GM23338 (cell line): ENCODE measurements around the gene UNK. TPM values are rescaled to one million over a fixed set of nuclear protein-coding genes. Genes with fewer than 3 reads are reported as not detected.

Experiments
- ATAC-seq: fragments of 200-7000 bp; cut with Tn5 transposase; 3 replicates; pipeline ENCODE4 v1.9.1; 2020
- DNase-seq: peaks from one replicate; pipeline ENCODE4 v3.0.0-alpha.2; 2015; ENCODE audit warnings: low spot score
- H2AFZ ChIP-seq: fragments of 200-600 bp; sonication (generic); 2 replicates; pipeline ENCODE4 v1.8.0; 2016; ENCODE audit warnings: antibody characterized with exemption, mild to moderate bottlenecking, moderate library complexity
- H3F3A ChIP-seq: fragments of 200-600 bp; sonication (generic); replicated peaks from 2 replicates; pipeline ENCODE4 v1.8.0; 2017; ENCODE audit warnings: antibody characterized with exemption, mixed run types, low read depth
- H3K27ac ChIP-seq: fragments of 200-600 bp; sonication (generic); 2 replicates; pipeline ENCODE4 v1.6.1; 2016; ENCODE audit warnings: low read depth
- H3K27me3 ChIP-seq: fragments of 200-600 bp; sonication (generic); 2 replicates; pipeline ENCODE4 v1.8.0; 2016; ENCODE audit warnings: mild to moderate bottlenecking, mixed run types, moderate library complexity; ENCODE audit not compliant: insufficient read depth
- H3K36me3 ChIP-seq: fragments of 200-600 bp; sonication (generic); 2 replicates; pipeline ENCODE4 v1.8.0; 2016; ENCODE audit warnings: mild to moderate bottlenecking; ENCODE audit not compliant: insufficient read depth
- H3K4me1 ChIP-seq: fragments of 200-600 bp; sonication (generic); 2 replicates; pipeline ENCODE4 v1.8.0; 2016; ENCODE audit warnings: mild to moderate bottlenecking, moderate library complexity; ENCODE audit not compliant: insufficient read depth
- H3K4me2 ChIP-seq: fragments of 200-600 bp; sonication (generic); 2 replicates; pipeline ENCODE4 v1.7.1; 2017; ENCODE audit warnings: mixed run types
- H3K4me3 ChIP-seq: fragments of 200-600 bp; sonication (generic); 2 replicates; pipeline ENCODE4 v1.6.1; 2016; ENCODE audit warnings: mixed run types
- H3K79me2 ChIP-seq: fragments of 200-600 bp; sonication (generic); replicated peaks from 2 replicates; pipeline ENCODE4 v1.8.0; 2017; ENCODE audit warnings: mild to moderate bottlenecking; ENCODE audit not compliant: insufficient read depth
- H3K9me2 ChIP-seq: fragments of 200-600 bp; sonication (generic); 2 replicates; pipeline ENCODE4 v1.8.0; 2017; ENCODE audit not compliant: insufficient read depth
- H4K20me1 ChIP-seq: fragments of 200-600 bp; sonication (generic); replicated peaks from 2 replicates; pipeline ENCODE4 v1.8.0; 2017; ENCODE audit warnings: mild to moderate bottlenecking; ENCODE audit not compliant: insufficient read depth
- H3K27ac Mint-ChIP-seq: 2 replicates; pipeline ENCODE4 v1.8.0; 2020; ENCODE audit warnings: inconsistent platforms, mild to moderate bottlenecking, moderate library complexity, mixed read lengths
- H3K27me3 Mint-ChIP-seq: 3 replicates; pipeline ENCODE4 v1.8.0; 2022; ENCODE audit warnings: low read depth, mild to moderate bottlenecking, moderate library complexity, mixed read lengths, inconsistent platforms; ENCODE audit not compliant: insufficient read depth, poor library complexity
- H3K36me3 Mint-ChIP-seq: 3 replicates; pipeline ENCODE4 v1.8.0; 2021; ENCODE audit warnings: low read depth, mild to moderate bottlenecking, inconsistent platforms, moderate library complexity, mixed read lengths
- H3K4me1 Mint-ChIP-seq: 3 replicates; pipeline ENCODE4 v1.8.0; 2020; ENCODE audit warnings: mild to moderate bottlenecking, inconsistent platforms, mixed read lengths
- H3K4me3 Mint-ChIP-seq: 3 replicates; pipeline ENCODE4 v1.8.0; 2021; ENCODE audit warnings: moderate library complexity, mild to moderate bottlenecking, inconsistent platforms, mixed read lengths
- H3K9me3 Mint-ChIP-seq: 3 replicates; pipeline ENCODE4 v1.8.0; 2020; ENCODE audit warnings: moderate library complexity, mild to moderate bottlenecking, inconsistent platforms, mixed read lengths
- CREB1 ChIP-seq: fragments of 250-450 bp; sonication (Bioruptor Pico); IDR thresholded peaks from 2 replicates; pipeline ENCODE4 v1.5.0; 2020; ENCODE audit warnings: low read depth, mild to moderate bottlenecking, moderate library complexity
- EZH2 ChIP-seq: fragments of 200-600 bp; sonication (generic); IDR thresholded peaks from one replicate; pipeline ENCODE4 v1.8.0; 2017; ENCODE audit warnings: antibody characterized with exemption, mild to moderate bottlenecking, low read depth; ENCODE audit not compliant: unreplicated experiment
- EZH2phosphoT487 ChIP-seq: fragments of 200-600 bp; sonication (generic); IDR thresholded peaks from one replicate; pipeline ENCODE4 v1.8.1; 2018; ENCODE audit warnings: antibody characterized with exemption; ENCODE audit not compliant: unreplicated experiment
- JUNB ChIP-seq: IDR thresholded peaks from one replicate; pipeline ENCODE4 v1.6.1; 2016; ENCODE audit warnings: antibody characterized with exemption; ENCODE audit not compliant: unreplicated experiment
- NANOG ChIP-seq: IDR thresholded peaks from 2 replicates; pipeline ENCODE4 v1.6.1; 2016; ENCODE audit warnings: antibody characterized with exemption, borderline replicate concordance
- POLR2AphosphoS5 ChIP-seq: IDR thresholded peaks from 2 replicates; pipeline ENCODE4 v1.6.1; 2016; ENCODE audit warnings: antibody characterized with exemption, low read depth
- STAT1 ChIP-seq: IDR thresholded peaks from one replicate; pipeline ENCODE4 v1.6.1; 2016; ENCODE audit warnings: antibody characterized with exemption; ENCODE audit not compliant: unreplicated experiment
- ZNF114 ChIP-seq: fragments of 250-450 bp; sonication (Bioruptor Pico); IDR thresholded peaks from 2 replicates; pipeline ENCODE4 v1.5.0; 2020; ENCODE audit warnings: mild to moderate bottlenecking, moderate library complexity
- ZNF331 ChIP-seq: fragments of 250-450 bp; sonication (Bioruptor Pico); IDR thresholded peaks from 2 replicates; pipeline ENCODE4 v1.5.0; 2020; ENCODE audit warnings: low read depth, mild to moderate bottlenecking, moderate library complexity
- polyA plus RNA-seq: library from polyadenylated mRNA; unstranded; fragments of >200 nt; fragmentation: Nextera tagmentation; extraction: Ambion mirVana; gene quantifications from 2 replicates; pipeline ENCODE4 v1.2.1, GENCODE V29; 2016
- total RNA-seq: library from RNA; depleted of rRNA; stranded (reverse); fragments of >200 nt; shearing (Covaris generic); gene quantifications from 2 replicates; pipeline ENCODE4 v1.2.3, GENCODE V29; 2014
- TF ChIP-seq, protein P1 (sequence below): fragments of 250-450 bp; sonication (Bioruptor Pico); IDR thresholded peaks from 2 replicates; pipeline ENCODE4 v1.5.0; 2020; ENCODE audit warnings: mild to moderate bottlenecking, moderate library complexity
- TF ChIP-seq, protein P2 (sequence below), 2 experiments: fragments of 200-600 bp in 1 of 2; sonication (generic) in 1 of 2; conservative IDR thresholded peaks; 2 replicates each; pipeline versions ENCODE4 v1.5.1 to v1.6.1; 2016 to 2017; ENCODE audit warnings: antibody characterized with exemption in 2 of 2, low read depth in 2 of 2, mild to moderate bottlenecking in 2 of 2, moderate library complexity in 1 of 2
- TF ChIP-seq, protein P3 (sequence below): IDR thresholded peaks from one replicate; pipeline ENCODE4 v1.6.1; 2018; ENCODE audit warnings: antibody characterized with exemption; ENCODE audit not compliant: unreplicated experiment
- TF ChIP-seq, protein P4 (sequence below): IDR thresholded peaks from 2 replicates; pipeline ENCODE4 v1.6.1; 2016; ENCODE audit warnings: antibody characterized with exemption

The UNK gene
- total and polyA plus RNA-seq, 2 experiments from 2014 or later = 21.8 to 65.2 TPM

DNA sequence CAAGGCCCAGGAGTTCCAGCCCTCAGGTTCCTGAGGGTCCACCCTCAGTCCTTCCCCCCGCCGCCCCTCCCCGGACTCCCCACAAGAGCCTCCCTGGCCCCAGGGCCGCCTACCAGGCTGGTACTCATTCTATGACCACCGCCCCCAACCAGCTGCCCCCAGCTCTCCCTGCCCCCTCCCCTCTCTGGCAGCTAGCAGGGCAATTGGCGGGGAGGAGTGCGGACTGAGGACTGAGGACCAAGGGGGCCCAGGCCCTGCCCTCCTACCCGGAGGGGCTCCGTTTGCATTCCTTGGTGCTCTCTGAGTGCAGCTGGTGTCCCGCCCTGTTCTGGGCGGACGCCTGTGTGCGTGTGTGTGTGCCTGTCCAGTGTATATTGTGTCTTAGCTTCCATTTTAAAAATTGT, 40.5 kb downstream of the UNK start:
- Histone ChIP-seq H3K27ac (no peak overlapping the region), H3K36me3 (no peaks in the 10 kb centered on the region; the same call in 1 of the 2 replicates)
- peaks cover 14% of the 10 kb centered on the region for H3K4me1 Mint-ChIP-seq

More for the DNA sequence above, 40.5 kb downstream of the UNK start:
- no peaks in the 10 kb centered on the region for H3K9me3 Mint-ChIP-seq
- Histone ChIP-seq H3K79me2 (no peaks in the 10 kb centered on the region), H3K27me3 (no peaks in the 10 kb centered on the region), H4K20me1 (no peaks in the 10 kb centered on the region), H2AFZ (no peak overlapping the region), H3F3A (peaks cover 21% of the 10 kb centered on the region), H3K4me1 (peaks cover 17% of the 10 kb centered on the region), H3K4me3 (no peak overlapping the region), H3K9me2 (no peaks in the 10 kb centered on the region), H3K4me2 (no peak overlapping the region)
- no peak overlapping the region for H3K4me3 Mint-ChIP-seq
- ATAC-seq (no peak), DNase-seq (no peak)
- H3K27me3 Mint-ChIP-seq = peaks cover 6% of the 10 kb centered on the region
- no peak overlapping the region for H3K27ac Mint-ChIP-seq
- TF ChIP-seq, protein P1, sequence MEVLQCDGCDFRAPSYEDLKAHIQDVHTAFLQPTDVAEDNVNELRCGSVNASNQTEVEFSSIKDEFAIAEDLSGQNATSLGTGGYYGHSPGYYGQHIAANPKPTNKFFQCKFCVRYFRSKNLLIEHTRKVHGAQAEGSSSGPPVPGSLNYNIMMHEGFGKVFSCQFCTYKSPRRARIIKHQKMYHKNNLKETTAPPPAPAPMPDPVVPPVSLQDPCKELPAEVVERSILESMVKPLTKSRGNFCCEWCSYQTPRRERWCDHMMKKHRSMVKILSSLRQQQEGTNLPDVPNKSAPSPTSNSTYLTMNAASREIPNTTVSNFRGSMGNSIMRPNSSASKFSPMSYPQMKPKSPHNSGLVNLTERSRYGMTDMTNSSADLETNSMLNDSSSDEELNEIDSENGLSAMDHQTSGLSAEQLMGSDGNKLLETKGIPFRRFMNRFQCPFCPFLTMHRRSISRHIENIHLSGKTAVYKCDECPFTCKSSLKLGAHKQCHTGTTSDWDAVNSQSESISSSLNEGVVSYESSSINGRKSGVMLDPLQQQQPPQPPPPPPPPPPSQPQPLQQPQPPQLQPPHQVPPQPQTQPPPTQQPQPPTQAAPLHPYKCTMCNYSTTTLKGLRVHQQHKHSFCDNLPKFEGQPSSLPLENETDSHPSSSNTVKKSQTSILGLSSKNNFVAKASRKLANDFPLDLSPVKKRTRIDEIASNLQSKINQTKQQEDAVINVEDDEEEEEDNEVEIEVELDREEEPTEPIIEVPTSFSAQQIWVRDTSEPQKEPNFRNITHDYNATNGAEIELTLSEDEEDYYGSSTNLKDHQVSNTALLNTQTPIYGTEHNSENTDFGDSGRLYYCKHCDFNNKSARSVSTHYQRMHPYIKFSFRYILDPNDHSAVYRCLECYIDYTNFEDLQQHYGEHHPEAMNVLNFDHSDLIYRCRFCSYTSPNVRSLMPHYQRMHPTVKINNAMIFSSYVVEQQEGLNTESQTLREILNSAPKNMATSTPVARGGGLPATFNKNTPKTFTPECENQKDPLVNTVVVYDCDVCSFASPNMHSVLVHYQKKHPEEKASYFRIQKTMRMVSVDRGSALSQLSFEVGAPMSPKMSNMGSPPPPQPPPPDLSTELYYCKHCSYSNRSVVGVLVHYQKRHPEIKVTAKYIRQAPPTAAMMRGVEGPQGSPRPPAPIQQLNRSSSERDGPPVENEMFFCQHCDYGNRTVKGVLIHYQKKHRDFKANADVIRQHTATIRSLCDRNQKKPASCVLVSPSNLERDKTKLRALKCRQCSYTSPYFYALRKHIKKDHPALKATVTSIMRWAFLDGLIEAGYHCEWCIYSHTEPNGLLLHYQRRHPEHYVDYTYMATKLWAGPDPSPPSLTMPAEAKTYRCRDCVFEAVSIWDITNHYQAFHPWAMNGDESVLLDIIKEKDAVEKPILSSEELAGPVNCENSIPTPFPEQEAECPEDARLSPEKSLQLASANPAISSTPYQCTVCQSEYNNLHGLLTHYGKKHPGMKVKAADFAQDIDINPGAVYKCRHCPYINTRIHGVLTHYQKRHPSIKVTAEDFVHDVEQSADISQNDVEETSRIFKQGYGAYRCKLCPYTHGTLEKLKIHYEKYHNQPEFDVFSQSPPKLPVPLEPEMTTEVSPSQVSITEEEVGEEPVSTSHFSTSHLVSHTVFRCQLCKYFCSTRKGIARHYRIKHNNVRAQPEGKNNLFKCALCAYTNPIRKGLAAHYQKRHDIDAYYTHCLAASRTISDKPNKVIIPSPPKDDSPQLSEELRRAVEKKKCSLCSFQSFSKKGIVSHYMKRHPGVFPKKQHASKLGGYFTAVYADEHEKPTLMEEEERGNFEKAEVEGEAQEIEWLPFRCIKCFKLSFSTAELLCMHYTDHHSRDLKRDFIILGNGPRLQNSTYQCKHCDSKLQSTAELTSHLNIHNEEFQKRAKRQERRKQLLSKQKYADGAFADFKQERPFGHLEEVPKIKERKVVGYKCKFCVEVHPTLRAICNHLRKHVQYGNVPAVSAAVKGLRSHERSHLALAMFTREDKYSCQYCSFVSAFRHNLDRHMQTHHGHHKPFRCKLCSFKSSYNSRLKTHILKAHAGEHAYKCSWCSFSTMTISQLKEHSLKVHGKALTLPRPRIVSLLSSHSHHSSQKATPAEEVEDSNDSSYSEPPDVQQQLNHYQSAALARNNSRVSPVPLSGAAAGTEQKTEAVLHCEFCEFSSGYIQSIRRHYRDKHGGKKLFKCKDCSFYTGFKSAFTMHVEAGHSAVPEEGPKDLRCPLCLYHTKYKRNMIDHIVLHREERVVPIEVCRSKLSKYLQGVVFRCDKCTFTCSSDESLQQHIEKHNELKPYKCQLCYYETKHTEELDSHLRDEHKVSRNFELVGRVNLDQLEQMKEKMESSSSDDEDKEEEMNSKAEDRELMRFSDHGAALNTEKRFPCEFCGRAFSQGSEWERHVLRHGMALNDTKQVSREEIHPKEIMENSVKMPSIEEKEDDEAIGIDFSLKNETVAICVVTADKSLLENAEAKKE = no peak
- TF ChIP-seq, protein P2, sequence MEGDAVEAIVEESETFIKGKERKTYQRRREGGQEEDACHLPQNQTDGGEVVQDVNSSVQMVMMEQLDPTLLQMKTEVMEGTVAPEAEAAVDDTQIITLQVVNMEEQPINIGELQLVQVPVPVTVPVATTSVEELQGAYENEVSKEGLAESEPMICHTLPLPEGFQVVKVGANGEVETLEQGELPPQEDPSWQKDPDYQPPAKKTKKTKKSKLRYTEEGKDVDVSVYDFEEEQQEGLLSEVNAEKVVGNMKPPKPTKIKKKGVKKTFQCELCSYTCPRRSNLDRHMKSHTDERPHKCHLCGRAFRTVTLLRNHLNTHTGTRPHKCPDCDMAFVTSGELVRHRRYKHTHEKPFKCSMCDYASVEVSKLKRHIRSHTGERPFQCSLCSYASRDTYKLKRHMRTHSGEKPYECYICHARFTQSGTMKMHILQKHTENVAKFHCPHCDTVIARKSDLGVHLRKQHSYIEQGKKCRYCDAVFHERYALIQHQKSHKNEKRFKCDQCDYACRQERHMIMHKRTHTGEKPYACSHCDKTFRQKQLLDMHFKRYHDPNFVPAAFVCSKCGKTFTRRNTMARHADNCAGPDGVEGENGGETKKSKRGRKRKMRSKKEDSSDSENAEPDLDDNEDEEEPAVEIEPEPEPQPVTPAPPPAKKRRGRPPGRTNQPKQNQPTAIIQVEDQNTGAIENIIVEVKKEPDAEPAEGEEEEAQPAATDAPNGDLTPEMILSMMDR (conservative IDR thresholded peaks at IDR 0.05; ENCODE audit: low read depth in 2 of 2) = no peak
- TF ChIP-seq ZNF331 (no peak), CREB1 (CRISPR knock-in tag) (no peak), STAT1 (no peak), POLR2AphosphoS5 (no peak), EZH2phosphoT487 (no peak), JUNB (no peak), NANOG (no peak), ZNF114 (no peak), EZH2 (no peak)
- TF ChIP-seq, protein P3, sequence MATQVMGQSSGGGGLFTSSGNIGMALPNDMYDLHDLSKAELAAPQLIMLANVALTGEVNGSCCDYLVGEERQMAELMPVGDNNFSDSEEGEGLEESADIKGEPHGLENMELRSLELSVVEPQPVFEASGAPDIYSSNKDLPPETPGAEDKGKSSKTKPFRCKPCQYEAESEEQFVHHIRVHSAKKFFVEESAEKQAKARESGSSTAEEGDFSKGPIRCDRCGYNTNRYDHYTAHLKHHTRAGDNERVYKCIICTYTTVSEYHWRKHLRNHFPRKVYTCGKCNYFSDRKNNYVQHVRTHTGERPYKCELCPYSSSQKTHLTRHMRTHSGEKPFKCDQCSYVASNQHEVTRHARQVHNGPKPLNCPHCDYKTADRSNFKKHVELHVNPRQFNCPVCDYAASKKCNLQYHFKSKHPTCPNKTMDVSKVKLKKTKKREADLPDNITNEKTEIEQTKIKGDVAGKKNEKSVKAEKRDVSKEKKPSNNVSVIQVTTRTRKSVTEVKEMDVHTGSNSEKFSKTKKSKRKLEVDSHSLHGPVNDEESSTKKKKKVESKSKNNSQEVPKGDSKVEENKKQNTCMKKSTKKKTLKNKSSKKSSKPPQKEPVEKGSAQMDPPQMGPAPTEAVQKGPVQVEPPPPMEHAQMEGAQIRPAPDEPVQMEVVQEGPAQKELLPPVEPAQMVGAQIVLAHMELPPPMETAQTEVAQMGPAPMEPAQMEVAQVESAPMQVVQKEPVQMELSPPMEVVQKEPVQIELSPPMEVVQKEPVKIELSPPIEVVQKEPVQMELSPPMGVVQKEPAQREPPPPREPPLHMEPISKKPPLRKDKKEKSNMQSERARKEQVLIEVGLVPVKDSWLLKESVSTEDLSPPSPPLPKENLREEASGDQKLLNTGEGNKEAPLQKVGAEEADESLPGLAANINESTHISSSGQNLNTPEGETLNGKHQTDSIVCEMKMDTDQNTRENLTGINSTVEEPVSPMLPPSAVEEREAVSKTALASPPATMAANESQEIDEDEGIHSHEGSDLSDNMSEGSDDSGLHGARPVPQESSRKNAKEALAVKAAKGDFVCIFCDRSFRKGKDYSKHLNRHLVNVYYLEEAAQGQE = no peak
- TF ChIP-seq, protein P4, sequence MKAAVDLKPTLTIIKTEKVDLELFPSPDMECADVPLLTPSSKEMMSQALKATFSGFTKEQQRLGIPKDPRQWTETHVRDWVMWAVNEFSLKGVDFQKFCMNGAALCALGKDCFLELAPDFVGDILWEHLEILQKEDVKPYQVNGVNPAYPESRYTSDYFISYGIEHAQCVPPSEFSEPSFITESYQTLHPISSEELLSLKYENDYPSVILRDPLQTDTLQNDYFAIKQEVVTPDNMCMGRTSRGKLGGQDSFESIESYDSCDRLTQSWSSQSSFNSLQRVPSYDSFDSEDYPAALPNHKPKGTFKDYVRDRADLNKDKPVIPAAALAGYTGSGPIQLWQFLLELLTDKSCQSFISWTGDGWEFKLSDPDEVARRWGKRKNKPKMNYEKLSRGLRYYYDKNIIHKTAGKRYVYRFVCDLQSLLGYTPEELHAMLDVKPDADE = no peak
- peaks cover 24% of the 10 kb centered on the region for H3K36me3 Mint-ChIP-seq
